Measurements from ENCODE around the gene BTN2A1.
A peak's percentile ranks its signal among the peaks of the same experiment; 100 is the strongest.
"Not testable (repeated sequence)": the region's sequence is repeated elsewhere in the genome, so short reads cannot be mapped to it uniquely, and the experiment has no call there.

BTN2A1 gene

GRCh38 chr6:26457806-26458688, at the start of gene BTN2A1:
Gene BTN2A1 (plus strand): TSS chr6:26457955. CDS start chr6:26458637, 682 bp downstream.
- DNase-seq = peak; percentile 80

- no peak for DNase-seq
Observed at GRCh38 chr6:26408828-26409730, 48.7 kb upstream of the BTN2A1 start.

GRCh38 chr6:26411751-26412150, 46.0 kb upstream of the BTN2A1 start:
- no peak for DNase-seq

DNA sequence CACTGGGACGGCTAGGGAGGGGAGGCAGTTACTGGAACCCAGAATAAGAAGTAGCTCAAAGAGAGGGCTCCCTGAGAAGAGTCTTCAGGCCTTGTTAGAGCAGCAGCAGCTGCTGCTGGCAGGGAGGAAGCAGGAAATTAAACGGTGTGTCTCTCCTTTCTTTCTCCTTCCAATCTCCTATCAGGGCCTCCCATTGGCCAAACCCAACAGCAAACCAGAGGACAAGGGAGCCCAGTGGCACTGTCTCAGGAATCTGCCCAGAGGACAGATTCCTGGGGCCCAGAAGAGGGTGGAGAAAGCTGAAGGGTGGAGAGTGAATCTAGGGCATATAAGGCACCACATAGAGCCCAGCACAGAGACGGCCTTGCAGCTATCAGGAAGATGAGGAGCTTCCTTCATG, 45.5 kb upstream of the BTN2A1 start:
- DNase-seq = no peak

- DNase-seq = no peak
Observed at GRCh38 chr6:26412954-26413353, 44.8 kb upstream of the BTN2A1 start.

- no peak for DNase-seq
Observed at GRCh38 chr6:26414281-26414680, 43.5 kb upstream of the BTN2A1 start.

GRCh38 chr6:26415036-26415614, 42.6 kb upstream of the BTN2A1 start:
- DNase-seq = no peak

- DNase-seq = no peak
Observed at GRCh38 chr6:26415791-26416190, 42.0 kb upstream of the BTN2A1 start.

DNA sequence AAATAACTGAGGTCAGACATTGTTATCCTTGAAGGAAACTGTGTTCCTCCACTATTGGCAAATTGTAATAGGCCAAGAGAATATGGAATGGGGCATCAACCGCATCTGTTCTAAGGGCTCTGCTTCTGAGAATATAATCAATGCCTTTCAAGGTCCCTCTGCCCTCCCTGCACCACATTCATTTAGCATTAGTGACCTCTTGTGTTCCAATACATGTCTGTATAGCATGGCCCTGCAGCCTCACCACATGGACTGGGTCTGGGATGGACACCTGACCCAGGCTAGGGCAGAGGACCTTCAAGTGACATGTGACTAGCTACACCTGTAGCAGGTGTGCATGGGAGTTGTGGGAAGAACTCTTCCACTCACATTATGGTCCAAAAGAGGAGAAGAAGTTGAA, 41.5 kb upstream of the BTN2A1 start:
- DNase-seq = no peak

DNA sequence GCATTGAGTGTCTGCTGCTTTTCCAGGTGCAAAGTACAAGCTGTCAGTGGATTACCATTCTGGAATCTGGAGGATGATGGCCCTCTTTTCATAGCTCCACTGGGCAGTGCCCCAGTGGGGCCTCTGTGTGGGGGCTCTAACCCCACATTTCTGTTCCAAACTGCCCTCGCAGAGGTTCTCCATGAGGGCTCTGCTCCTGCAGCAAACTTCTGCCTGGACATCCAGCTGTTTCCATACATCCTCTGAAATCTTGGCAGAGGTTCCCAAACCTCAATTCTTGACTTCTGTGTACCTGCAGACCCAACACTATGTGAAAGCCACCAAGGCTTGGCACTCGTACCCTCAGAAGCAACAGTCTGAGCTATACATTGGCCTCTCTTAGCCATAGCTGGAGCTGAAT, 39.7 kb upstream of the BTN2A1 start:
- not testable (repeated sequence) for DNase-seq

- DNase-seq = not testable (repeated sequence)
Observed at GRCh38 chr6:26418795-26419194, 39.0 kb upstream of the BTN2A1 start.

DNA sequence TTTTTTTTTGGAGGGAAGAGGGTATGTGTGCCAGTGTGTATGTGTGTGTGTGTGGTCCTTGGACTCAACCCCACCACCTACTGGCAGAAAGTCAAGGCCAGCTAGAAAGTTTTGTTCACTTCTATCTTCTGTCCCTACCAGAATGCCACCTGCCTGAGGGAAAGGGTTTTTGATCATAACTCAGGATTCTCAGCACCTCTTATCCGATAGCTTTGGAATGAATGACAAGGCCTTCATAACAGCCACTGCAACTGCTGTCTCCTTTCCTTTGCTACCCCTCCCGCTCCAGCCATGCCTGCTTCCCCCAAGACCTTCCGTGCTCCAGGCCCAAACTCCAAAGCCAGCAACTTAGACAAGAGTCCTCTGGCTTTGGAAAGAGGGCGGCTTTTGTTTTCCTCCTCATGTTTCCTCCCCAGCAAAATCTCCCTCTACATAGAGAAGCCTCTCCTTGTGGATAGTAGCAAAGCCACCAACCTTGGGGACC, 37.0 kb upstream of the BTN2A1 start:
- DNase-seq = no peak

DNA sequence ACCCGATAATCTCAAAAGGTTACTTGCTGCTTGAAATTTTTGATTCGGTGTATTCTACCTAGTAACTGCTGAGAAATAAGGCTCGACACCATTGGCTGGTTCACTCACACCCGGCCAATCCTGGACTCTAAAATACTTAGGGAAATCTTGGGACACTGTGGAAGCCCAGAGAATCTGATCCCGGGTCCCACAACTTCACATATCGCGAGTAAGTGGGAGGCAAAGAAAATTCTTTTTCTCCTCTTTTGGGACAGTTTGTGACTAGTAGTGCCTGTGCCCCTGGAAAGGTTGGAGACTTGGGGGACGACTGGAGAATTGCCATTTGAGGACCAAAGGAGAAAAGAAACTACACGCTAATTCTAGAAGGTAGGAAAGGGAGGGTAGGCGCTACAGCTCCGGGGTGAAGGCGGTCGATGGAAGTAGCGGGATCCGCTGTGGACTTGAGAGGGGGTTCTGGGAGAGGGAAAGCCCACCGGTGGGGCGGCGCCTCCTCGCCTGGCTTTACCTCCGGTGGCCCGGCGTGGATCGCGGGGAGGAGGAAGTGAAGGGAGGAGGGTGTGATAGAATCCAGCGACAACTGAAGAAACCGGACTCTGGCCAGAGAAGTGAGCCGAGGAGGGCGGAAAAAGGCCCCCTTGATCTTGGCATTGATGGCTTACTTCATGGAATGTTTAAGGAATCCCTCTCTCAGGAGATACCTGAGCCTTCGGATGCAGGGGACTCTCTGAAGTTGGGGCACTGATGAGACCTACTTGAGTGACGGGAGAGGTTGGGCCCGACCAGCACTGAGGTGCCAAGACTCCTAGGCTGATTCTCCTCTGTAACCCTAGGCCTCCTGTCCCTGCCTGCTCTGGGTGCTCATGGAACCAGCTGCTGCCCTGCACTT, 36.3 kb upstream of the BTN2A1 start:
- DNase-seq = peak; percentile 63

DNA sequence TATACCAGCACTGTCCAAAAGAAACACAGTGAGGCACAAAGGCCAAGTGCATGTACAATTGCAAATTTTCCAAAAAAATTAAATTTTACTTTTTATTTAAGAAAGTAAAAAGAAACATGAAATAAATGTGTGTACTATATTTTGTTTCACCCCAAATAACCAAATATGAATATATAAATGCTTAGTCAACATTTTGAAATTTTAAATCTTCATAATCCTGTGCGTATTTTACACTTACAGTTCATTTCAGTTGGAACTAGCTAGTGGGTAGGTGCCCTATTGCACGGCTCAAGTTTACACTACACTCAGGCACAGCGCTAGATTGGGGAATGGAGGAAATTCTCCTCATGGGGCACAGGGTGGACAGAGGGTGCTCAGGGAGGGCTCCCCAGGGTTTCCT, 35.4 kb upstream of the BTN2A1 start:
- DNase-seq = no peak

GRCh38 chr6:26426691-26427450, 30.9 kb upstream of the BTN2A1 start:
- DNase-seq = no peak

GRCh38 chr6:26427451-26427809, 30.3 kb upstream of the BTN2A1 start:
- DNase-seq = no peak

- DNase-seq = no peak
Observed at GRCh38 chr6:26428206-26428605, 29.5 kb upstream of the BTN2A1 start.

DNA sequence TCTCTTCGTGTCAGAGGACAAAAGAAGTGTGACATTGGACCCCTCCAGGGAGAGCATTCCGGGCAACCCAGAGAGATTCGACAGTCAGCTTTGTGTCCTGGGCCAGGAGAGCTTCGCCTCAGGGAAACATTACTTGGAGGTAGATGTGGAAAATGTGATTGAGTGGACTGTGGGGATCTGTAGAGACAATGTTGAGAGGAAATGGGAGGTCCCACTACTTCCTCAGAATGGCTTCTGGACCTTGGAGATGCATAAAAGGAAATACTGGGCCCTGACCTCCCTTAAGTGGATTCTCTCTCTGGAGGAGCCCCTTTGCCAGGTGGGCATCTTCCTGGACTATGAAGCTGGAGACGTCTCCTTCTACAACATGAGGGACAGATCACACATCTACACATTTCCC, 27.0 kb upstream of the BTN2A1 start:
- DNase-seq = no peak

GRCh38 chr6:26431258-26432172, 26.2 kb upstream of the BTN2A1 start:
- no peak for DNase-seq

DNA sequence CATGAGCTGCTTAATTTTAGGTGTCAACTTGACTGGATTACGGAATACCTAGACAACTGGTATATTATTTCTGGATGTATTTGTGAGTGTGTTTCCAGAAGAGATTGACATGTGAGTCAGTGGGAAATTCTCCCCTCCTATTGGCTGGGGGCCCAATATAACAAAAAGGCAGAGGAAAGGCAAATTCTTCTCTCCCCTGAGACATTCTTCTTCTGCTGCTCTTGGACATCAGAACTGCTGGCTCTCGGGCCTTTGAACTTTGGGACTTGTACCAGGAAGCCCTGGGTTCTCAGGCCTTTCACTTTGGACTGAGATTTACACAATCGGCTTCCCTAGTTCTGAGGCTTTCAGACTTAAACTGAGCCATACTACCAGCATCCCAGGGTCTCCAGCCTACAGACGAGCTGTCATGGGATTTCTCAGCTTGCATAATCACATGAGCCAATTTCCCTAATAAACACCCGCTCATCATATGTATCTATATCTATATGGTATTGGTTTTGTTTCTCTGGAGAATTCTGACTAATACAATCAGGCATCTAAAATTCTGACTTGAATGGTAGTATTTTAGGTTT, 25.0 kb upstream of the BTN2A1 start:
- no peak for DNase-seq

All from NCI-H1436 (cell line).